Uterus (tissue), 2 donors: ENCODE data around the gene EXOSC1.

Experiments
- POLR2A ChIP-seq, 2 donors: fragments of 450-650 bp; IDR thresholded peaks; one replicate each; pipeline ENCODE4 v1.6.1; 2016; ENCODE audit warnings: antibody characterized with exemption in 2 of 2, mild to moderate bottlenecking in 1 of 2, moderate library complexity in 1 of 2
- TF ChIP-seq, protein P1 (sequence below), 4 experiments: fragments of 200-600 bp in 2 of 4; fragments of 450-650 bp in 2 of 4; sonication (generic) in 2 of 4; IDR thresholded peaks; one replicate each; pipeline ENCODE4 v1.5.1; 2016 to 2019; ENCODE audit warnings: antibody characterized with exemption in 4 of 4, mild to moderate bottlenecking in 2 of 4, moderate library complexity in 1 of 4

DNA sequence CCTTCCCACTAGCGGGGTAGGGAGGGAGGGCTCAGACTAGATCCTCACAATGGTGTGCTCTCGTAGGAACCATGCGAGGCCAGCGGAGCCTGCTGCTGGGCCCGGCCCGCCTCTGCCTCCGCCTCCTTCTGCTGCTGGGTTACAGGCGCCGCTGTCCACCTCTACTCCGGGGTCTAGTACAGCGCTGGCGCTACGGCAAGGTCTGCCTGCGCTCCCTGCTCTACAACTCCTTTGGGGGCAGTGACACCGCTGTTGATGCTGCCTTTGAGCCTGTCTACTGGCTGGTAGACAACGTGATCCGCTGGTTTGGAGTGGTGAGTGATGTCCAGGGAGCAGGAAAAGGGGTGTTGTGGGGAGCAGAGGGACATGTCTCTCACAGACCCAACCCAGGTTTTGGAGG is 5.8 kb upstream of the EXOSC1 start:
- TF ChIP-seq, protein P1, sequence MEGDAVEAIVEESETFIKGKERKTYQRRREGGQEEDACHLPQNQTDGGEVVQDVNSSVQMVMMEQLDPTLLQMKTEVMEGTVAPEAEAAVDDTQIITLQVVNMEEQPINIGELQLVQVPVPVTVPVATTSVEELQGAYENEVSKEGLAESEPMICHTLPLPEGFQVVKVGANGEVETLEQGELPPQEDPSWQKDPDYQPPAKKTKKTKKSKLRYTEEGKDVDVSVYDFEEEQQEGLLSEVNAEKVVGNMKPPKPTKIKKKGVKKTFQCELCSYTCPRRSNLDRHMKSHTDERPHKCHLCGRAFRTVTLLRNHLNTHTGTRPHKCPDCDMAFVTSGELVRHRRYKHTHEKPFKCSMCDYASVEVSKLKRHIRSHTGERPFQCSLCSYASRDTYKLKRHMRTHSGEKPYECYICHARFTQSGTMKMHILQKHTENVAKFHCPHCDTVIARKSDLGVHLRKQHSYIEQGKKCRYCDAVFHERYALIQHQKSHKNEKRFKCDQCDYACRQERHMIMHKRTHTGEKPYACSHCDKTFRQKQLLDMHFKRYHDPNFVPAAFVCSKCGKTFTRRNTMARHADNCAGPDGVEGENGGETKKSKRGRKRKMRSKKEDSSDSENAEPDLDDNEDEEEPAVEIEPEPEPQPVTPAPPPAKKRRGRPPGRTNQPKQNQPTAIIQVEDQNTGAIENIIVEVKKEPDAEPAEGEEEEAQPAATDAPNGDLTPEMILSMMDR (IDR thresholded peaks at IDR 0.05): no peak
- no peak for TF ChIP-seq POLR2A (IDR thresholded peaks at IDR 0.05)
